Ovary (tissue), 9 donors: ENCODE data around the gene SEC23A. TPM values are rescaled to one million over a fixed set of nuclear protein-coding genes. Genes with fewer than 3 reads are reported as not detected.

Experiments used
- DNase-seq, 5 donors: peaks; one replicate each; pipeline ENCODE4 v3.0.0-alpha.2; 2019 to 2020
- H3K27ac ChIP-seq, 2 donors: fragments of 200-600 bp; one replicate each; pipeline versions ENCODE4 v1.5.1 to v1.8.0; 2019 to 2022
- H3K27me3 ChIP-seq: fragments of 200-600 bp; one replicate; pipeline ENCODE4 v1.8.0; 2022
- H3K36me3 ChIP-seq: fragments of 200-600 bp; sonication (generic); one replicate; pipeline ENCODE4 v1.5.1; 2019
- H3K4me1 ChIP-seq: one replicate; pipeline ENCODE4 v1.8.1; 2013; ENCODE audit warnings: mild to moderate bottlenecking, moderate library complexity; ENCODE audit not compliant: insufficient read depth
- H3K4me3 ChIP-seq: fragments of 200-600 bp; sonication (generic); one replicate; pipeline ENCODE4 v1.5.1; 2017
- H3K9me3 ChIP-seq, 2 donors: fragments of 200-600 bp in 1 of 2; sonication (generic) in 1 of 2; one replicate each; pipeline versions ENCODE4 v1.5.1 to v1.8.1; 2013 to 2019; ENCODE audit warnings: mild to moderate bottlenecking in 1 of 2, moderate library complexity in 1 of 2
- CTCF ChIP-seq, 3 donors: fragments of 450-650 bp in 2 of 3; fragments of 200-600 bp in 1 of 3; IDR thresholded peaks; one replicate each; pipeline versions ENCODE4 v1.5.1 to v1.8.0; 2016 to 2022; ENCODE audit warnings: antibody characterized with exemption in 3 of 3, mild to moderate bottlenecking in 1 of 3
- EP300 ChIP-seq: sonication (generic); formaldehyde crosslinking; IDR thresholded peaks from one replicate; pipeline ENCODE4 v1.6.1; 2017; ENCODE audit warnings: antibody characterized with exemption
- POLR2A ChIP-seq: fragments of 450-650 bp; IDR thresholded peaks from one replicate; pipeline ENCODE4 v1.6.1; 2017; ENCODE audit warnings: antibody characterized with exemption, mild to moderate bottlenecking, moderate library complexity
- WGBS, 3 donors: extraction: QIAGEN DNeasy Blood & Tissue Kit in 1 of 3; methylation state at CpG; one replicate each; pipeline versions ENCODE4 v1.1.5 to v1.1.7; 2013 to 2017; 5-methylcytosine and 5-hydroxymethylcytosine counted together
- intact Hi-C, 4 donors: fragments of 100-400 bp; cut with DNase I; formaldehyde crosslinking; loops; one replicate each; pipeline versions ENCODE4 v1.11.0 to v1.15.1; 2022 to 2023
- polyA plus RNA-seq, 2 donors: library from polyadenylated mRNA; stranded (reverse); fragments of 200-250 nt in 1 of 2; fragments of 350-450 nt in 1 of 2; fragmentation: Illumina TruSeq in 1 of 2; extraction: RNeasy Lipid Tissue Mini Kit (QIAGEN cat#74804) in 1 of 2; gene quantifications; one replicate each; pipeline ENCODE4 v1.2.3, GENCODE V29; 2013 to 2014
- total RNA-seq, 7 donors: library from RNA; depleted of rRNA in 2 of 7; stranded (reverse); fragments of >200 nt in 2 of 7; fragmentation: NEBNext Ultra II Directional in 3 of 7; extraction: Animal tissue kit (Norgen Biotek cat#: 25700) in 3 of 7; gene quantifications; one replicate each; pipeline versions ENCODE4 v1.1.0 to v1.2.4, GENCODE V29; 2016 to 2023
- donor health status: DM: no; HTN: no; CAD: no; lungs with moderate emphysema.
- donor health status: DM: no; HTN: no; CAD: no.
- donor health status: Bipolar disorder and iron deficiency.
- donor health status: DM: yes; HTN: yes; CAD: no.
- donor health status: DM: no; HTN: no; CAD: no.
- donor health status: DM: yes; HTN: yes; CAD: no.

SEC23A gene
- total and polyA plus RNA-seq, 9 donors = 28.5 to 93.2 (median 81.9) TPM

DNA sequence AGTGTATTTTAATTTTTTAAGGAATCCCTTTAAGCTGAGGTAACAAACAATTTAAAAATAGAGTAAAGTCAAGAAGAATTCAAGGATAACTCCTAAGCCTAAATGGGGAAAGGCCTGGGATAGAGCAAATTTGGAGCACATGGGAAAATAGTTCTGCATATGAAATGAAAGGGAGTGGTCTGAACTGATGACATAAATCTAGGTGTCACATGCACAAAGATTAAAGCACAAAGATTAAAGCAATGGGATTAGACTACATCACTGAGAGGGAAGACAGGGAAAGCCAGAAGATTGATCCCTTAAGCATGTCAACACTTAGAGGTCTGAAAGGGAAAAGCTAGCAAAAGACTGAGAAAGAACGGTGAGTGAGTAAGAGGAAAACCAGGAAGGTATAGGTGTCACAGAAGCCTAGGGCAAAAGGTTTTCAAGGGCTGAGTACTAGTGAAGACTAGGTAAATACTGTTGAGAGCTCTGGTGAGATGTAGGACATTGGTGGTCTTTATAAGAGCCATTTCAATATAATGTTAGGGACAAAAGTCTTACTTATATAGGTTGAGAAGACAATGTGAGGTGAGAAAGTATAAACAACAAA, 59.6 kb downstream of the SEC23A start:
- Histone ChIP-seq H3K4me3 (no peak overlapping the region), H3K27ac (no peak overlapping the region), H3K9me3 (no peaks in the 10 kb centered on the region), H3K27me3 (no peaks in the 10 kb centered on the region), H3K36me3 (no peaks in the 10 kb centered on the region), H3K4me1 (no peaks in the 10 kb centered on the region)
- no peak for DNase-seq
- intact Hi-C loops = no loop called here
- TF ChIP-seq POLR2A (no peak), CTCF (IDR thresholded peaks at IDR 0.05) (no peak), EP300 (no peak)
- WGBS, 3 donors = 76 to 100% (median 91%) methylated on average over 1 of the region's 1 CpG

DNA sequence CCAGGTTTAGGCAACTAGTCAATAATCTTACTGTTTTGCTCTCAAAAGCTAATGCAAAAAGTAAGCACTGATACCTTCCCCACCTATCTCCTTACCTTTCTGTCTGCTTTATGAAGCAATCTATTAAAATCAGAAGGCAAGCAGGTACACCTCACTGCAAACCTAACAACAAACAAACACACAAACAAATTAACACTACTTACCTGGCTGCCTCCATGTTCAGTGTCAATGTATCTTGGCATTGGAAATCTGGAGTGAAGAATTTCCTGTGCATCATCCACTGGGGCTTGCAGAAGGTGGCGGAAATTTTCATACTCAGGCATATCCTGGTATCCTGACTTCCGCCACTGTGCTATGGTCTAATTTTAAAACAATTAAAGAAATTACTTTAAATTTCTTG, 62.5 kb downstream of the SEC23A start:
- no peak overlapping the region for H3K27ac ChIP-seq
- no peak overlapping the region for H3K4me3 ChIP-seq
- no peaks in the 10 kb centered on the region for H3K27me3 ChIP-seq
- intact Hi-C loops = no loop called here
- TF ChIP-seq CTCF (IDR thresholded peaks at IDR 0.05) (no peak), POLR2A (no peak), EP300 (no peak)
- H3K4me1 ChIP-seq = no peaks in the 10 kb centered on the region
- no peaks in the 10 kb centered on the region for H3K36me3 ChIP-seq
- no peak for DNase-seq
- WGBS, 3 donors = 98 to 99% (median 99%) methylated on average over 2 of the region's 2 CpGs
- no peaks in the 10 kb centered on the region for H3K9me3 ChIP-seq

DNA sequence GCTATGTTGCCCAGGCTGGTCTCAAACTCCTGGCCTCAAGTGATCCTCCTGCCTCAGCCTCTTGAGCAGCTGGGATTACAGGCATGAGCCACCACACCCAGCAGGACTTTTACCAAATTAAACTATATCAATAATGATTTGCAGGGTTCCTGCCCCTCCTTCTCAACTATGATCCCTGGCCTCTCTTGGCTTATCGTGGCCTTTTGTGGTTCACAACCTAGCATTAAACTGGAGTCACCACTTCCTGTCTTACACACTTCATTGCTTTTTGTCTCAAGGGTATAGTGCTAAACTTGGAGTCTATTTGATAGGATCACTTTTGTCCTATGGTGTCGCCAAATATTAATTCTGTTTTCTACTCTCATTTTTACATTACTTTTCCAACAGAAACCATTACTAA, 64.5 kb downstream of the SEC23A start:
- no peak for DNase-seq
- no peaks in the 10 kb centered on the region for H3K4me1 ChIP-seq
- H3K4me3 ChIP-seq = no peak overlapping the region
- H3K27me3 ChIP-seq = no peaks in the 10 kb centered on the region
- no peaks in the 10 kb centered on the region for H3K36me3 ChIP-seq
- TF ChIP-seq EP300 (no peak), CTCF (IDR thresholded peaks at IDR 0.05) (no peak), POLR2A (no peak)
- 92 to 96% (median 95%) methylated on average over 2 of the region's 2 CpGs for WGBS, 3 donors
- intact Hi-C loops = no loop called here
- no peaks in the 10 kb centered on the region for H3K9me3 ChIP-seq
- no peak overlapping the region for H3K27ac ChIP-seq

DNA sequence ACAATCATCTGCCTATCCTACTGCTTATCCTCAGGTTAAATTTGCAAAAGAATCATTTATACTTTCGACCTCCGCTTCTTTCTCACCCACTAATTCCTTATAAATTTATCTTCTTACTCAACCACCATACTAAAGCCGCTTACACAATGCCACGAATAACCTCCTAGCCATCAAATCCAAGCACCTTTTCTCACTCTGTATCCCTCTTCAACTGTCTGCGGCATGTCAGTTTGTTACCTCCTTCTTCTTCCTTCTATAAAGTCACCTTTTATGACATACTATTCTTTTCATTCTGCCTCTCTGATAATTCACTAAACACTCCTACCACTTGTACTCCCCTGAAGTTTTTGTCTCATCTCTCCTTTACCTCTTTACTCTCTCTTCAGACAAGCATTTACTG, 66.3 kb downstream of the SEC23A start:
- Histone ChIP-seq H3K27ac (no peak overlapping the region), H3K4me1 (no peaks in the 10 kb centered on the region), H3K27me3 (no peaks in the 10 kb centered on the region), H3K36me3 (no peaks in the 10 kb centered on the region), H3K9me3 (no peaks in the 10 kb centered on the region), H3K4me3 (no peak overlapping the region)
- DNase-seq = no peak
- 97% methylated on average over 5 of the region's 5 CpGs for WGBS, 3 donors
- TF ChIP-seq EP300 = no peak
- intact Hi-C loops = no loop called here

DNA sequence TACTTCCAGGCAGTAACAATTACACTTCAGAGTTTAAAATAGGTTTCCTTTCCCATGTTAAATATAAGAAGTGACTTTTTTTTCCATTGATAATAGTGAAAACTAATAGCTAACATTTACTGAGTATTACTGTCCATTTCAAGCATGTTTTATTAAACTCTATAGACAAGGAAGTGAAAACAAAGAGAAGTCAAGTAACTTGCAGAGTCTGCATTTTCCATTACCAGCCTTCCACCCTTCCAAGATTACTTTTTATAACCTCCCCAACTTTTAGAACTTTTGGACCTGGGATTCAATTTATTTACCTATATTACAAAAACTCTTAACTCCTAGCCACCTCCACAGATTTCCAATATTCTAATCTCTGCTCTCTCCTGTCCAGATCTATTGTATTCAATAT, 67.7 kb downstream of the SEC23A start:
- DNase-seq = no peak
- Histone ChIP-seq H3K9me3 (no peaks in the 10 kb centered on the region), H3K27me3 (no peaks in the 10 kb centered on the region), H3K36me3 (no peaks in the 10 kb centered on the region), H3K27ac (no peak overlapping the region), H3K4me1 (no peaks in the 10 kb centered on the region), H3K4me3 (no peak overlapping the region)
- no peak for TF ChIP-seq POLR2A
- TF ChIP-seq CTCF (IDR thresholded peaks at IDR 0.05) = no peak
- no peak for TF ChIP-seq EP300
- intact Hi-C loops = no loop called here
